Measurements from ENCODE around the gene TESPA1. TPM values are rescaled to one million over a fixed set of nuclear protein-coding genes. Genes with fewer than 3 reads are reported as not detected.

The TESPA1 gene
- total and polyA plus RNA-seq, 8 donors = 0.67 to 3.2 (median 1.2) TPM

DNA sequence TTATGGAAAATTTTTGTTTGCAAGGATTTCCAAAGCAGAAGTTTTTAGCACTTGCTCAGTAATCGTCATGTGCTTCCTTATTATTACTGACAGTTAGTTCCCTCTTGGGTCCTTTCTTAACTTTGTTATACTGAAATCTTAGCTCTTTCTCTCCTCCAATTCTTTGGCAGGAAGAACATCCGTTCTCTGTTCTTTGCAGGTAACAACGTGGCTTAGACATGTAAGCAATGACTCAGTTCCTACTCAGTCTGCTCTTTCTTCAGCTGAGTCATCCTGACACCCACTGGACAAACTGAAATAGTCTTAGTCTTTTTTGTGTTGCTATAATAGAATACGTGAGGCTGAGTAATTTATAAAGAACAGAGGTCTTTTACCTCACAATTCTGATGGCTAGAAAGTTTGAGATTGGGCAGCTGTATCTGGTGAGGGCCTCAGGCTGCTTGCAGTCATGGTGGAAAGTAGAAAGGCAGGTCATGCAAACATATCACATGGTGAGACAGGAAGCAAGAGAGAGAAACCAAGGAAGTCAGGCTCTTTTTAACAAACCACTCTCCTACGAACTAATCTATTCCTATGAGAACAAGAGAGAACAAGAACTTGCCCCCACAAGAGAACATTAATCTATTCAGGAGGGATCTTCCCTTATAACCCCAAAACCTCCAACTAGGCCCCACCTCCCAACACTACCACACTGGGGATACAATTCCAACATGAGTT, 49.2 kb downstream of the TESPA1 start:
- intact Hi-C loops (cut with DNase I) = no loop called here
- TF ChIP-seq CTCF (IDR thresholded peaks at IDR 0.05) = no peak

DNA sequence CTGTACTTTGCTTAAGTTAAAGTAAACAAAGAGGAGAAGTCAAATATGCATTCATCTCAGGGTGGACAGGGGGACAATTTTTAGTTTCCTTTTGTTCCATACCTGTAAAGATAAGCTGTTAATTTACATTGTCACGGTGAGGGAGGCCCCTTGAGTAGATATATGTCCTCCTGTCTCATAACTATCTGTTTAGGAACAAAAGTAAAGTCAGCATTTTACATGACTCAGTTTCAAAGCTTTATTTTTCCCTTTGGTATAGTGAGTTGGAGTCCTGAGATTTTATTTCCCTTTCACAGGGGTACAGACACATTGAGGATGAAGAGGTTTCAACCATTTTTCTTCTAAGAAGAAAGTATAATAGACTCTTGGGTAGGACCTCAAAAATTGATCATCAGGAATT, 50.1 kb downstream of the TESPA1 start:
- peak; percentile 53 for ATAC-seq
- no peak for DNase-seq
- peak overlapping the region in 1 of 2 donors; percentile 81 for H3K27ac ChIP-seq
- H3K4me3 ChIP-seq = no peak overlapping the region
- H3K36me3 ChIP-seq = no peaks in the 10 kb centered on the region
- no peaks in the 10 kb centered on the region for H3K27me3 ChIP-seq
- peaks cover 9 to 31% of the 10 kb centered on the region in 2 donors for H3K4me1 ChIP-seq
- intact Hi-C loops (cut with DNase I) = no loop called here
- no peak for TF ChIP-seq CTCF (IDR thresholded peaks at IDR 0.05)
- peaks cover 0 to 21% of the 10 kb centered on the region in 2 donors for H3K9me3 ChIP-seq

More for the DNA sequence above, 49.2 kb downstream of the TESPA1 start:
- Histone ChIP-seq H3K4me3 (no peak overlapping the region), H3K4me1 (peaks cover 9 to 31% of the 10 kb centered on the region in 2 donors), H3K27me3 (no peaks in the 10 kb centered on the region), H3K9me3 (peaks cover 0 to 12% of the 10 kb centered on the region in 2 donors), H3K27ac (peak overlapping the region; percentile 40 to 81), H3K36me3 (no peaks in the 10 kb centered on the region)
- DNase-seq (no peak), ATAC-seq (peak; percentile 97)

- no peak for ATAC-seq
- H3K36me3 ChIP-seq = no peaks in the 10 kb centered on the region
- peaks cover 0 to 25% of the 10 kb centered on the region in 2 donors for H3K9me3 ChIP-seq
- no peak overlapping the region for H3K4me3 ChIP-seq
- H3K27ac ChIP-seq = peak overlapping the region in 1 of 2 donors; percentile 81
- peaks cover 9 to 31% of the 10 kb centered on the region in 2 donors for H3K4me1 ChIP-seq
- DNase-seq = no peak
- intact Hi-C loops (cut with DNase I) = no loop called here
- H3K27me3 ChIP-seq = no peaks in the 10 kb centered on the region
- no peak for TF ChIP-seq CTCF (IDR thresholded peaks at IDR 0.05)
Observed at GRCh38 chr12:54933376-54933775, 51.2 kb downstream of the TESPA1 start.

DNA sequence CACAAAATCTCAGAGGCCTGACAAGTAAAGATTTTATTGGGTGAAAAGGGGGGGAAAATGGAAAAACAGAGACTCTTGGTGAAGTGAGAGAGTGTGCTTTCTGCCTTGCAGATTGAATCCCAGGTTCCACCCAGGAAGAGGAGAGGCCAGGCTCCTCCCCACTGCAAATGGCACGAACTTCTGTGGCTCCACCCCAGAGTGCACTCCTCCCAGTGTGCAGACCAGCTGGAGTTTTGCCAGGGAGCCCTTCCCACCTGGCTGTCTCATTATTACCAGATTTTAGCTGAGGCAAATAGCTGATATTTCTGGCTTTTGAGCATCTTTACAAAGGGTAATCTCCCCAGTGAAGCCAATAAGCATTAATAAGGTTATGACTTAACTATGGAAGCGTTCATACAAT, 51.9 kb downstream of the TESPA1 start:
- TF ChIP-seq CTCF (IDR thresholded peaks at IDR 0.05) = no peak
- peaks cover 0 to 25% of the 10 kb centered on the region in 2 donors for H3K9me3 ChIP-seq
- intact Hi-C loops (cut with DNase I) = no loop called here
- H3K27me3 ChIP-seq = no peaks in the 10 kb centered on the region
- no peak overlapping the region for H3K27ac ChIP-seq
- no peak overlapping the region for H3K4me3 ChIP-seq
- H3K36me3 ChIP-seq = no peaks in the 10 kb centered on the region
- no peak for ATAC-seq
- DNase-seq = no peak
- H3K4me1 ChIP-seq = peaks cover 9 to 31% of the 10 kb centered on the region in 2 donors

DNA sequence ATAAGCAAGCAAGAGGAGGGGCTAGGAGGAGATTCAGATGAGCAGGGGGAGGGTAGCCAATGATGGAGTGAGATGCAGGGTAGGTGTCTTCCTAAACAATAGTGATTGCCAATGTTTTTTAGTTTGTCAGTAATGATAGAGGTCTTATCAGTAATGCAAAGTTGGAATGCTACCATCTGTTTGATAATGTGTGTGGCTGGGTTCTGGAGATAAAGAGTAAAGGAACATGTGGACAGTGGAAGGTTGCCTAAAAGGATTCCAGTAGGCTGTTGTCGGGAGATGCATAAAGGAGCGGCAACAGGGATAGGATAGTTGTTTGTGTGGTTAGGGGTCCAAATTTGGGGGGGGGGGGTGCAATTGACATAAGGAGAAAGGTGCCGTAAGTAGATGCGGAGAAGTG, 52.5 kb downstream of the TESPA1 start:
- Histone ChIP-seq H3K27me3 (no peaks in the 10 kb centered on the region), H3K27ac (no peak overlapping the region), H3K4me3 (no peak overlapping the region), H3K36me3 (no peaks in the 10 kb centered on the region), H3K4me1 (peaks cover 9 to 31% of the 10 kb centered on the region in 2 donors), H3K9me3 (peaks cover 0 to 25% of the 10 kb centered on the region in 2 donors)
- no peak for ATAC-seq
- intact Hi-C loops (cut with DNase I) = no loop called here
- DNase-seq = no peak
- no peak for TF ChIP-seq CTCF (IDR thresholded peaks at IDR 0.05)

All from left lung (tissue), 10 donors.